HAP-1 (cell line): ENCODE data around the gene PAFAH2.

Experiments
- DNase-seq, 2 experiments: peaks; one replicate each; pipeline ENCODE4 v3.0.0-alpha.2; 2016 to 2020; ENCODE audit warnings: low spot score in 2 of 2
- H3K27me3 ChIP-seq: fragments of 250-450 bp; sonication (Bioruptor Pico); 2 replicates; pipeline ENCODE4 v1.5.1; 2020; ENCODE audit warnings: low read depth, mild to moderate bottlenecking, moderate library complexity
- H3K36me3 ChIP-seq: fragments of 250-450 bp; sonication (Bioruptor Pico); replicated peaks from 2 replicates; pipeline ENCODE4 v1.5.1; 2020; ENCODE audit warnings: mild to moderate bottlenecking
- H3K4me1 ChIP-seq: fragments of 250-450 bp; sonication (Bioruptor Pico); 2 replicates; pipeline ENCODE4 v1.5.1; 2020; ENCODE audit warnings: mild to moderate bottlenecking
- H3K4me3 ChIP-seq: fragments of 250-450 bp; sonication (Bioruptor Pico); 2 replicates; pipeline ENCODE4 v1.5.1; 2020; ENCODE audit warnings: mild to moderate bottlenecking, moderate library complexity
- H3K9me3 ChIP-seq: fragments of 250-450 bp; sonication (Bioruptor Pico); 2 replicates; pipeline ENCODE4 v1.5.1; 2020; ENCODE audit warnings: mild to moderate bottlenecking, moderate library complexity
- in situ Hi-C: fragments of 300-500 bp; cut with MboI; formaldehyde crosslinking; loops from 3 replicates; pipeline ENCODE4 v1.14.3; 2020; ENCODE audit warnings: low sequenced_read_pairs, inconsistent platforms, mixed read lengths

Gene PAFAH2

DNA sequence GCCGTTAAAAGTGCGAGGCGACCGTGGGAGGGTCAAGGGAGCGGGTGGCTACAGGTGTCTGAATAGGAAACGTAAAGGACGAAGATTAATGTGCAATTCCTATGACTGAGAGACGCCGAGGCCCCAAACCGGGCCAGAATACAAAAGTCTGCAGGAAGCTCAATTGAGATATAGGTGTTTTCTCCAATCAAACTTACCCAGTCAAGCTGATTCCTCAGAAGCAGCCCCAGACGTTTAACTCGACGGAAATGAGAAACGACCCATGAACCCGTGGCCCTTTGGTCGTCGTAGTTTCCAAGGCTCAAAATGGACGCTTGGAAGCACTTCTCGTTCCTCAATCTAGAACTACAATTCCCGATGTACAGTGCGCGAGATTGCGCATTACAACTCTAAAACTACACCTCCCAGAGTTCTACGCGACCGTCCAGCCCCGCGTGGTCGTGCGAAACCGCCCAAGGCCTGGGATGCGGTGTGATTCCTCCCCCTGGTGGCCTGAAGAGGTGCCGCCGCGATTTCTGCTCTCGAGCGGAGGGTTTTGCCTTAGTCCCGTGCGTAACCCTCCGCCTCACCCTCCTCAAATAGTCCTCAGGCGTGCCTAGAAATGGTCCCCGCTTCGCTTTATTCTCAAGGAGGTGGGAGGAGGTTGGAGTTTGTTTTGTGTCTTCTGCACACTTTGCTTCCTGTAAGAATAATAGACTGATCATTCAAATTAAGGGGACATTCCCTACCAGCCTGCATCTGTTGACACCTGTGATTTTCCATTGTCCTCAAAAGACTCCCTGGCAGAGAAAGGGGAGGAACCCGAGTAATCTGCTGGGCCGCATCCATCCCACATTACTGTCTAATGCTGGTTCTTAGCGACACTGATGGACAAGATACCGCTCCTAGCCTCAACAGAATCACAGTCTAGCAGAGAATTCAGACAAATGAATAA is at the start of gene PAFAH2:
Gene PAFAH2 (minus strand): TSS at position 236 of the 934 bp plus-strand sequence. CDS start 7,247 bp downstream, outside the sequence.
- H3K4me1 ChIP-seq = peaks cover 14% of the 10 kb centered on the region
- H3K36me3 ChIP-seq = no peaks in the 10 kb centered on the region
- H3K4me3 ChIP-seq = peak within 1 kb of the TSS; percentile 63
- in situ Hi-C loops = loop anchor here (5.0 kb wide), 1 partner anchor 101 kb away; no protein-coding TSS in a partner anchor
- H3K27me3 ChIP-seq = no peaks in the 10 kb centered on the region
- DNase-seq = peak; percentile 97
- no peaks in the 10 kb centered on the region for H3K9me3 ChIP-seq

DNA sequence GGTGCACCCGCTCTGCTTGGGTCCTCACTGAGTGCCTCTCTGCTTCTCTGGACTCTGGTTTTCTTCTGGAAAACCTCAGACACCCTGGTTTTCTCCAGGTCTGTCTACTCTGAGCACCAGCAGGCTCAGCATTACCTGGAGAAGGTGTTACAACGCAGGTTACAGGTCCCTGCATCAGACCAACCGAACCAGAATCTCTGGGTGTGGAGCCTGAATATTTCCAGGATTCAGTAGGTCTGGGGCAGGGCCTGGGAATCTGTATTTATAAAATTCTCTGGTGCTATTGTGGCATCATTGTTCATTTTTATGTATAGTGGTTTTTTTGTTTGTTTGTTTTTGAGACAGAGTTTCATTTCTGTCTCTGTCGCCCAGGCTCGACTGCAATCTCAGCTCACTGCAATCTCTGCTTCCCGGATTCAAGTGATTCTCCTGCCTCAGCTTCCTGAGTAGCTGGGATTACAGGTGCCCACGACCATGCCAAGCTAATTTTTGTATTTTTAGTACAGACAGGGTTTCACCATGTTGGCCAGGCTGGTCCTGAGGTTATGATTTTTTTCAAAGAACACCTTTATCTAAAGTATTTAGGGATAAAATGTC is 49.5 kb upstream of the PAFAH2 start:
- in situ Hi-C loops = no loop called here
- Histone ChIP-seq H3K36me3 (no peaks in the 10 kb centered on the region), H3K27me3 (peaks cover 42% of the 10 kb centered on the region), H3K9me3 (no peaks in the 10 kb centered on the region), H3K4me1 (no peaks in the 10 kb centered on the region), H3K4me3 (no peak overlapping the region)
- no peak for DNase-seq

DNA sequence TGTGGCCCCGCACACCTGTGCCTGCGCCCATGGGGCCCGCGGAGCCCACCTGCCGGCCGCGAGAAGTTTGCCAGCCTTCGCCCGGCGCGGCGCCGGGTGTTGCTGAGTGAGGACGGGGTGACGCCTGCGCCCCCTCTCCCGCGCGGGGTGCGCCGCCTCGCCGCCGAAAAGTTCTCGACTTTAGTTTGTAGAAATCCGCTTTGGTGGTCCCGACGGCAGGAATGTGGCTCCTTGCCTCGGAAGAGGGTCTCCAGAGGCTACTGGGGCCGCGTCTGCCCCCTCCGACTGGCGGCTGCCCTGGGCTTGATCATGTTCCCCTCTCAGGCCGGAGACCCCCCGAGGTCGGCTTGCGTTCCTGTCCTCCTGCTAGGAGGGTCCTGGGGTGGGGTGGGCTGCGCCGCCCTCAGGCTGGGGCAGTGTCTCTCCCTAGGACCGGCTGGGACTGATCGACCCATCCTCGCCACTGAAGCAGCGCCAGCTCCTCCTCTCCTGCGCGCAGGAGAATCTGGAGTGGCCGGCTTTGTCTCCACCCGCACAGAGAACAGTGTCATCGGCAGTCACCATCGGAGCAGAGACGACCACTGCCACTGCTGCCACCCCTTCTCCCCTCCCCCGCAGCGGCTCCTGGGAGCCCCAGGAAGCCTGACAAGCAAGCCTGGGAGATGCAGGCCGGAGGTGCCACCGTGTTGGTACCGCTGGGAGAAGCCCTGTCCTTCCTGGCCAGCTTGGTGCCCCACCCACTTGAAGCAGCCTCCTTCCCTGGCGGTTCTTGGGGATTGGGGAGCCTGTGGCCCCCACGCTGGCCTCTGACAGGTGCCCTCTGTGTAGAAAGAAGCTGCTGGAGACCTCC is 48.6 kb upstream of the PAFAH2 start:
- H3K4me3 ChIP-seq = no peak overlapping the region
- no peak for DNase-seq
- H3K36me3 ChIP-seq = no peaks in the 10 kb centered on the region
- in situ Hi-C loops = no loop called here
- H3K9me3 ChIP-seq = no peaks in the 10 kb centered on the region
- no peaks in the 10 kb centered on the region for H3K4me1 ChIP-seq
- H3K27me3 ChIP-seq = peaks cover 43% of the 10 kb centered on the region

DNA sequence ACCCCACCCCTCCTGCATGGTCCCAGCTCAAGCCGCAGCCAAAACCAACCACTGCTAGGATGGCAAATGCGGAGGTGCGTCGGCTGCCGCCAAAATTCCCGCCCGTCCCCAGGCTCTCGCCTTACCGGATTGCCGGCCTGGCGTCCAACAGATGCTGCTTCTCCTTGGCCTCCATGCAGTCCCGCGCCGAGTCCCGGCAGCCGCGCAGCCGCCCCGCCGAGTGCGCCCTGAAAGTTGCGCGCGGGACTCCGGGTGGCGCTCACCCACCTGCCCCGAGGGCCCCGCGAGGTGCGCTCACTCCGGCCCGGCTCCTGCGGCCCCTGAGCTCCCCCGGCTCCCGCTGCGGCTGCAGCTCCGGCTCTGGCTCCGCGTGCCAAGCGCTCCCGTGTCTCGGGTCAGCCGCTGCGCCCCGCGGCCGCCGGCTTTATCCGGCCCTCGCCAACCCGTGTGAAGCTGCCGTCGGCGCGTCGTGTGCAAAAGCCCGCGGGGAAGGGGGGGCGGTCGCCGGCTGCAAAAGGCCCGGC is 47.9 kb upstream of the PAFAH2 start, which contains the start of gene SLC30A2:
Gene SLC30A2 (minus strand): TSS at position 397 of the 524 bp plus-strand sequence. CDS start 222 bp downstream, at position 175.
- no peak within 1 kb of the TSS for H3K4me3 ChIP-seq
- H3K36me3 ChIP-seq = no peaks in the 10 kb centered on the region
- in situ Hi-C loops = no loop called here
- DNase-seq = no peak
- H3K4me1 ChIP-seq = no peaks in the 10 kb centered on the region
- H3K9me3 ChIP-seq = no peaks in the 10 kb centered on the region
- H3K27me3 ChIP-seq = peaks cover 43% of the 10 kb centered on the region

DNA sequence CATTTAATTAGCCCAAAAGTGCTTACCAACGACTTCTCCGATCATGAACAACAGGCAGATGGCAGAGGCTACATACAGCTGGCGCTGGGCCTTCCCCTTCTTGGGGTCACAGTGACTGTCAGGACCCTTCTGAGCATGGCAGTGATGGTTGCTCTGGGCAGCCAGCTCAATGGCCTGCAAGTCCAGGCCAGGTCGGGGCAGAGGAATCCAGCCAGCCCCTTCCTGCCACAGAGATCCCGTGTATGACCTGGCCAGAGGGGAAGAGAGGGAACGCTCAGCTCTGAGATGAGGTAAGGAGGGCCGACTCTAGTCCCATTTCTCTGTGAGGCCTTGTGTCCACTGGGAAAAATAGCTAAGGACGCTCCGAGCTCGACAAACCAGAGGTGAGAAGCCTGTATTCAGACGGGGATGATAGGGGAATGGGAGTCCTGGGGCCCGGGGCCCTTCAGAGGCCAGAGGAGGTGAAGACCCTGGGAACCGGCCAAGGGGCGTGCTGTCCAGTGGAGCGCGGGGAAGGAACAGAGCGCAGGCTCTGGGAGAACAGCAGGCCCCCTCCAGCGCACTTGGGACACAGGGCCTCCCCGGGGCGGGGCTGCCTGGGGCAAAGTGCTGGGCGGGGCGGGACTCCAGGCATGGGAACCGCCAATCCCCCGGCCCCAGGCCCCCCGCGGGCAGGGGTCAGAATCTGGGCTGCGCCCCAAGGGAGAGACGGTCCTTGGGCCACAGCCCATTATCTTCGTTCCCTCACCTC is 47.3 kb upstream of the PAFAH2 start:
- H3K9me3 ChIP-seq = no peaks in the 10 kb centered on the region
- no peak overlapping the region for H3K4me3 ChIP-seq
- H3K27me3 ChIP-seq = peaks cover 43% of the 10 kb centered on the region
- H3K4me1 ChIP-seq = no peaks in the 10 kb centered on the region
- H3K36me3 ChIP-seq = no peaks in the 10 kb centered on the region
- no peak for DNase-seq
- in situ Hi-C loops = loop anchor here (5.0 kb wide), 1 partner anchor 112 kb away; the partner anchor contains the start of gene FAM110D

DNA sequence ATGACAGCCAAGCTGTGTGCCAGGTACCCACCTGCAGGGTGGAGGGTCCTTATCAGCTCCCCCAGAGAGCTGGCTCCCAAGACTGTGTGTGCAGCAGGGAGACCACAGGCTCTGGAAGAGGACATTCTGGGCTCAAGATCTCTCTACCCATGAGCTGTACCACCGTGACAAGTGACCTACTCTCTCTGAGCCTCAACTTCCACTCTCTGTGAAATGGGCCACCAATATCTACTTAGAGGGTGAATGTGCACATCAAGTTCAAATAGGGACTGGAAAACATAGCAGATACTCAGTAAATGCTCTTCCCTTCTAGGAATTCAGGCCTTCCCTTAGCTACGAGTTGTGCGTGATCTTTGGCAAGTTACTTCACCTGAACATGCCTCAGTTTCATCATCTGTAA is 46.6 kb upstream of the PAFAH2 start:
- Histone ChIP-seq H3K9me3 (no peaks in the 10 kb centered on the region), H3K4me3 (no peak overlapping the region), H3K4me1 (no peaks in the 10 kb centered on the region), H3K27me3 (peaks cover 43% of the 10 kb centered on the region), H3K36me3 (no peaks in the 10 kb centered on the region)
- no peak for DNase-seq
- in situ Hi-C loops = loop anchor here (5.0 kb wide), 1 partner anchor 113 kb away; the partner anchor contains the start of gene FAM110D

DNA sequence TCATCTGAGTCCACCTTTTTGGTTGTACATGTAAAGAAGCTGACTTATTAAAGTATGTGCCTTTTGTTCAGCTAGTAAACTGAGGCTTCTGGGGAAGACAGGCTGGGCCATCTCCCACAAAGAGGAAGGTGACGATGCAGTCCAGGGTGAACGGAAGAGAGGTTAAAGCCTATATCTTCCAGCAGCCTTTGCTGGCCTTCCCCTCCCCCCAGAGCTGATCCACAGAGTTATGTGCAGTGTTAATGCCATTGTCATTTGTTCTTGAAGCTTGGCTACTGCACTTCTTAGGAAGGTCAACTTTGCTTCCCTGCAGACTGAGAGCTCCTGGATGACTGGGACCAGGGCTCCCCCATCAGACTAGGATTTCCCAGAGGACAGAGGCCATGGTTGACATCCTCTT is 45.9 kb upstream of the PAFAH2 start:
- H3K27me3 ChIP-seq = peaks cover 43% of the 10 kb centered on the region
- H3K9me3 ChIP-seq = no peaks in the 10 kb centered on the region
- no peak for DNase-seq
- no peaks in the 10 kb centered on the region for H3K4me1 ChIP-seq
- no peaks in the 10 kb centered on the region for H3K36me3 ChIP-seq
- in situ Hi-C loops = loop anchor here (5.0 kb wide), 1 partner anchor 114 kb away; the partner anchor contains the start of gene FAM110D
- no peak overlapping the region for H3K4me3 ChIP-seq

DNA sequence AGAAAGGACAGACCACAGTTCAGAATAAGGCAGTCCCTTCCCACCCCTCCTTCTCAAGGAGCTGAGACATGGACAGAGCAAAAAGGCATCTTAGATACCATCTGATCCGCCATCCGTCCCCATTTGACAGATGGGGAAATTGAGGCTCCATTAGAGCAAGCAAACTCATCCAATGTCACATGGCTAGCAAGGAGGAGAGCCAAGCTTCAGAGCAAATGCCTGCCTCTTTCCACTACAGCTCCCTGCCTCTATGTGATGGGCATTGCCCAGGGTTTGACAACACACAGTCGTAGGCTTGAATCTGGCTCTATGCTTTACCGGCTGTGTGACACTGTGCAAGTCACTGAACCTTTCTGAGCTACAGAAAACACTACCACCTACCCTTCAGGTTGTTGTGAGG is 44.1 kb upstream of the PAFAH2 start:
- no peak for DNase-seq
- H3K36me3 ChIP-seq = no peaks in the 10 kb centered on the region
- no peaks in the 10 kb centered on the region for H3K4me1 ChIP-seq
- peaks cover 34% of the 10 kb centered on the region for H3K27me3 ChIP-seq
- in situ Hi-C loops = loop anchor here (5.0 kb wide), 1 partner anchor 115 kb away; the partner anchor contains the start of gene FAM110D
- H3K4me3 ChIP-seq = no peak overlapping the region
- no peaks in the 10 kb centered on the region for H3K9me3 ChIP-seq

DNA sequence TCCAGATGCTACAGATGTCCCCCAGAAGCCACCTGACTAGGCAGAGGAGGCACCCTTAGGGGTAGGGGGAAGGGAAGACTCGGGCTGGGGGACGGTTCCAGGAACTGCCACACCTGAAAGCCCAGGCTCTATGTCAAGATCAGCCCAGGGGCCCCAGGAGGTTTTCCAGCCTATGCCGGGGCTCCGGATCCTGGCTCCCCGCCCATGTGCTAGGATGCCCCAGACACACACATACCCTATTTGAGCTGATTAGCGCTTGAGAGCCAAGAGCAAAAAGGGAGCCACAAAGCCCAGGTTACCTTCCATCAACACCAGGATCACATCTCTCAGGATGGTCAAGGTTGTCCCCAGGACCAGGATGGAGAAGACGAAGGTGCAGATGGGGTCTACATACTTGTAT is 43.5 kb upstream of the PAFAH2 start:
- H3K36me3 ChIP-seq = no peaks in the 10 kb centered on the region
- in situ Hi-C loops = loop anchor here (5.0 kb wide), 1 partner anchor 116 kb away; the partner anchor contains the start of gene FAM110D
- H3K4me1 ChIP-seq = peaks cover under 1% of the 10 kb centered on the region
- H3K27me3 ChIP-seq = peaks cover 28% of the 10 kb centered on the region
- no peak overlapping the region for H3K4me3 ChIP-seq
- H3K9me3 ChIP-seq = no peaks in the 10 kb centered on the region
- no peak for DNase-seq

DNA sequence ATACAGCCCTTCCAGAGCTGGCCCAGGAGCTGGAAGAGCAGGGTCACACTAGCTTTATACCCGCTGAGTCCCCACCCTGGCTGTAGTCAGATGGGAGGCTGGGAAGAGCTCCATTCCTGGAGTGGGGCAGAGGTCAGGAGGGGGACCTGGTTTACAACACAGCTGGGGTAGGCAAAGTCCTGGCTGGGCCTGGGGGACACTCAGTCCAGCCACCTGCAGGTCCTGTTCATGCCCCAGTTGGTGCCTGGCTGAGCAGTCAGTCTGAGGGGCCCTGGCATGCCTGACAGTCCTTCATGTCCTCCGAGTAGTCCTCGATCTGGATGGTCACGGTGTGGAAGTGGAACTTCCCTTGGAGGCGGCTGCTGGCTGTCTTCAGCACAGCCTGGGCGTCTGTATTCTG is 41.0 kb upstream of the PAFAH2 start:
- no peaks in the 10 kb centered on the region for H3K9me3 ChIP-seq
- in situ Hi-C loops = no loop called here
- DNase-seq = no peak
- no peak overlapping the region for H3K4me3 ChIP-seq
- H3K4me1 ChIP-seq = peaks cover 11% of the 10 kb centered on the region
- H3K36me3 ChIP-seq = no peaks in the 10 kb centered on the region
- H3K27me3 ChIP-seq = peaks cover 5% of the 10 kb centered on the region; the same call in 1 of the 2 replicates

DNA sequence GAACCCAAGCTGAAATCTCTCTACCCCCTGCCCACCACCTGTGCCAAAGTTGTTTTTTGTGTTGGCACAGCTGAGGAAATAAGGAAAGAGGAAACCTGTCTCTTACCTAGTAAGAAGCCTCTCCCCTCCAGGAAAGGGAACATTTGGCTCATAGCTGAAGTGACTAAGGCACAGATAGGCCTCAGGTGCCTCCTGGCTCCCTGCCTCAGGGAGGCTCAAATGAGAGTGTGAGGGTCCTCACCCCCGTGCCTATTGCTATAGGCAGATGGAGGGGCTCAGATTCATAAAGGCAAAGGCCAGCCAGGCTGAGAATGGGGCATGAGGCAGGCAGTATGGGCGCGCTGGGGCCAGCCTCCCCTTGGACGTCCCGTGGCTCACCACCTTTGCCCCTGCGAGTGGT is 40.6 kb upstream of the PAFAH2 start:
- Histone ChIP-seq H3K4me3 (no peak overlapping the region), H3K4me1 (peaks cover 11% of the 10 kb centered on the region), H3K36me3 (no peaks in the 10 kb centered on the region), H3K9me3 (no peaks in the 10 kb centered on the region), H3K27me3 (peaks cover 5% of the 10 kb centered on the region; the same call in 1 of the 2 replicates)
- in situ Hi-C loops = no loop called here
- no peak for DNase-seq

DNA sequence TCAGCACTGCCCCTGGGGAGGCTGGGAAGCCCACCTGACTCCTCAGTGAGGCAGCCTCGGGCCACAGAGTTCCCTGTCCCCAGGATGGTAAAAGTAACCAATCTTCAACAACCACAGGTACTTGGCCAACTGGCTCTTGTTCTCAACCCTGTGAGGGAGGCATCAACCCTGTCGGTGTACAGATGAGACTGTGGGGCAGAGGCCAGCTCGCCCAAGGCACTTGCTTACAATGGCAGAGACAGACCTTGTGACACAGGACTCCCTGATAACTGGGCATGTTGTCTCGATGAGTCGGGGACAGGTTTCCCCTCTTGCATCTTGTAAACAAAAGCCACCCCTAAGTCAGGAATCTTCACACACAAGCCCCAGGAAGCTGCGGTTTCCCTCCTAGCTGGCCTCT is 40.0 kb upstream of the PAFAH2 start:
- Histone ChIP-seq H3K9me3 (no peaks in the 10 kb centered on the region), H3K4me3 (no peak overlapping the region), H3K27me3 (peaks cover 5% of the 10 kb centered on the region; the same call in 1 of the 2 replicates), H3K36me3 (no peaks in the 10 kb centered on the region), H3K4me1 (peaks cover 11% of the 10 kb centered on the region)
- no peak for DNase-seq
- in situ Hi-C loops = no loop called here
